NT2/D1 (cell line): ENCODE results near the gene FOXN4.

Experiments
- SUZ12 ChIP-seq: IDR thresholded peaks from 2 replicates; pipeline ENCODE4 v1.6.1; 2011; ENCODE audit not compliant: insufficient read length, insufficient read depth; ENCODE audit errors: extremely low read depth
- YY1 ChIP-seq: IDR thresholded peaks from 2 replicates; pipeline ENCODE4 v1.6.1; 2011; ENCODE audit not compliant: insufficient read length, insufficient read depth

DNA sequence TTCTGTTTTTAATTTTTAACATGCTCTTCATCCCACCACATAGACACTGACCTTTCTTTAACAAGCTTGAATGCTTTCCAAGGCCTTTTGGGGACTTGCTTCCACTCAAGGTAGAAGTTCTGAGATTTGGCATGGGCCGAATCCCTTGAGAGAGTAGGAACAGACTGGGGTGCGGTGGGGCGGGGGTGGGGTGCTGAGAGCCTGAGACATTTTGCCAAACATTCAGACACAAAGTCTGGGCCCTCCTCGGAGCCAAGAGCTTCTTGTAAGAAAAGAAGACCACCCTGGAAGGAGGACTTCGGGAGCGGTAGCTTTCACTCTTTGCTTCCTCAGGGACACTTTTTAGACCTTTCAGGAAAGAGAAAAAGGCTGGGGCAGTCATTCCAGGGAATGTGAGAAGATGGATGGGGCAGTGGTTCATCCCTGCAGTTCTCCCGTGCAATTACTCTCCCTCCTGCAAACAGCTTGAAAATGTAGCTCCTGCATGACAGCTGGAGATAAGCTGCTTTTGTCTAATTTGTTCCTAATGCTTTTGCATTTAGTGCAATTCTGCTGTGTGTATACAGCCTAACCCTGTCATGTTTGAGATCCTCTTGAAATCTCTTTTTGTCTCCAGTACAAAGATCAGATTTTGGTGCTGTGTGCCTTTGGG lies 22.3 kb upstream of the FOXN4 start:
- TF ChIP-seq SUZ12 (no peak), YY1 (no peak)
